Lung microvascular endothelial cell (primary cell): Measurements from ENCODE around the gene KLF9. TPM values are rescaled to one million over a fixed set of nuclear protein-coding genes. Genes with fewer than 3 reads are reported as not detected.
A peak's percentile ranks its signal among the peaks of the same experiment; 100 is the strongest.

Experiments used
- DNase-seq, 2 donors: peaks; one replicate each; pipeline versions ENCODE4 v3.0.0 to v3.0.0-alpha.2; 2010; ENCODE audit warnings: low read depth in 2 of 2
- total RNA-seq: library from RNA; depleted of rRNA; stranded (reverse); fragments of >200 nt; gene quantifications from 2 replicates; pipeline ENCODE4 v1.2.1, GENCODE V29; 2014

KLF9 gene
- total RNA-seq = 13.3 and 23.2 TPM in 2 replicates

DNA sequence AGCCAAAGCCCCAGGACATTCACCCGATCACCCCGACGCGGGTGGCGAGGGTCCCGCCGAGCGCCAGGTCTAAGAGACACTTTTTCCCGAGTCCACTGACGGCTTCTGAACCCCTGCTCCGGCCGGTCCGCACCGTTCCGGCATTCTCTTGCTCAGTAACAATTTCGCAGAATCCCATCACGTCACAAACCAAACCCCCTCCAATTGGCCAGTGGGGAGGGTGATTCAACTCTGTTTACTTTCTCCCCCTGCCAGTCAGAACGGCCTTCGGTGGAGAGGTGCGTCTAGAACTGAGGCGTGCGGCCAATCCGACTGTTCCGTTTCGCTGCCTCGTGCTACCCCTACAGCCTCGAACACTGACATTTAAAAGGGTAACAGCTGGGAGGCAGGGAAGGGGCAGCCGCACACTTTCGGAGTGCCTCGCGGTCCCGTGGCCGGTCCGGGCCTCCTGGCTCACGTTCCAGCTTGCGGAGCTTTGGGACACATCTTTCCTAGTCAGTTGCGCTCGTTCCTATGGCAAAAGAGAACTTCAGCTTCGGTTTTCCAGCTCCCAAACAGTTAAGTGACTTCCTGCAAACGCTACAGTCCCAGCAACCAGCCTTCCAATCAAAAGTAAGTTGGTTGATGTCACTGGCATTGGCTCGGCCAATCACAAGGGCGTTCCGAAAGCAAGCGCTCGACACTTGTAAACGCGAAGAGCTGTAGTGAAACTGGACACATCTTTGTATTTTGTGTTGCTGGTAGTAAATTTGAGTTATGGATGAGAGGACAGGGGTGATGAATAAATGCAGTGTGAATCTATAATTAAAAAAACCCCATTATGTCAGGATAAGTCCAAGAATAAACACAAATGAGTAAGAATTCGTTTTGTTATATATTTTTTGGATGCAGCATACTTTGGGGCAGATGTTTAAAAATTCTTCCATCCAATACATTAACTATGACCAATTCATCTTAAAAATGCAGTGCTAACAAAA lies at the start of gene KLF9:
TSS of gene KLF9 (minus strand) at position 859 of the 977 bp plus-strand sequence. CDS start 1,294 bp downstream, outside the sequence.
- DNase-seq = peak; percentile 99

GRCh38 chr9:70463877-70464276 lies 49.4 kb upstream of the KLF9 start:
- no peak for DNase-seq

DNA sequence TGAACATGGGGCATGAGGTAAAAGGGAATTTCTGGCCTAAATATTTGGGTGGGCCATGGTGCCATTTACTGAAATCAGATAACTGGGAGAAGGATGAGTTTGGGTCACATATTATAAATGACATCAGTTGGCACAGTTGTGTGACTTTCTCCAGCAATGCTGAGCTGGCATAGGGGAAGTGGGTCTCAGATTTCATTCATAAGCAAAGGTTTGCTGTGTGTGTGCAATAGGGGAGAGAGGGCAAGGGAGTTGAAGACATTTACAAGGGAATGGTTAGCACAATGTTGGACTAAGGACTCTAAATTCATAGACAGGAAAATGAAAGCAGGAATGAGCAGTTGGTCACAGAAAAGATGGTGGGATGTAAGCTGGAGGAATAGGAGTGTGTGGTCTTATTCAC lies 47.8 kb upstream of the KLF9 start:
- DNase-seq = no peak

DNA sequence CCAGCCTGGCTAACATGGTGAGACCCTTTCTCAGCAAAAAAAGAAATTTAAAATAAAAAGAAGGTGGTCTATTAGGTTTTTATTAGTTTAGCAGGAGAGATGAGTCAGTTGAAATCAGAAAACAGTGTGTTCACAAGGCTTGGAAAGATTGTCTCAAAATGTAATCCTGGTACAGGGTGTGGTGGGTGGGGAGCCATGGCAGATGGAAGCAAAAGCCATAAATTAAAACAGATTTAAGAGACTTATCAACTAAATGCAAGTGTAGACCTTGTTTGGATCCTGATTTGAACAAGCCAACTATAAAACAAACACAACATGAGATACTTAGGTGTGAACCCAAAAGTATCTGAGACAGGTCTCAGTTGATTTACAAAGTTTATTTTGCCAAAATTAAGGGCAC lies 42.8 kb upstream of the KLF9 start:
- no peak for DNase-seq

GRCh38 chr9:70455993-70456704 lies 41.7 kb upstream of the KLF9 start:
- DNase-seq = no peak

- DNase-seq = no peak
Observed at GRCh38 chr9:70452365-70452764, 37.9 kb upstream of the KLF9 start.

DNA sequence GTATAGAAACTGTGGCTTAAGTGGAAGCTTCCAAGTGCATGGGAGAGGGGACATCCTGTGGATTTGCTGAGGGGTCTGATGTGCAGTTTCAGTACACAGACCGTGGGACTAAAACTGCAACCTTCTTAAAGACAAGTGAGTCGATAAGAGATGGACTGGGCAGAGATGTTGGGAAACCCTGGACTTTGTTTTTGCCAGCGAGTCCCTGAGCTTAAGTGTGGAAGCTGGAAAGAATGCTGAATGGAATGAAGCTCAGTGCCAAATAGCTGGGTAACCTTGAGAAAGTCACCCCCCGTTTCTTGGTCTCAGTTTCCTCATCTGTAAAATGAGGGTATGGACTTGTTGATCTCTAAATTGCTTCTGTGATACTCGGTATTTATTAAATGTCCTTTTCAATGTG lies 37.3 kb upstream of the KLF9 start:
- DNase-seq = no peak

DNA sequence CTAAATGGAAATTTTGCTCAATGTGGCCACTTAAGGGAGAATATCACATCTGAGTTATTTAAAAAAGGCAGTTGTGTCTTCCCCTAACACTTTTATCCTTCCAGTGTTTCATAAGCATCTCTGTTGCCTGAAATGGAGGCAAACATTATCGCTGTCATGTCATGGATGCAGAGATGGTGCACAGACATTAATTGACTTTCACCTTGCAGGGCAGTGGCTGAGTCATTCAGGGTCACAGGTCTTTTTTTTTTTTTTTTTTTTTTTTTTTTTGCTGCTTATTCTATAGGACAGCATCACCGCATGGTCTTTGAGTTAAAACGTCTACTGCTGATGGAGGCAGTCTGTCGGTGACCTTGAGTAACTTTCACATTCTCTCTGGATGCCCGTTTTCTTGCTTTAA lies 36.3 kb upstream of the KLF9 start:
- no peak for DNase-seq

GRCh38 chr9:70449461-70449860 lies 35.0 kb upstream of the KLF9 start:
- no peak for DNase-seq

GRCh38 chr9:70448919-70449318 lies 34.5 kb upstream of the KLF9 start:
- DNase-seq = no peak

GRCh38 chr9:70444904-70445303 lies 30.4 kb upstream of the KLF9 start:
- no peak for DNase-seq

- DNase-seq = no peak
Observed at GRCh38 chr9:70442328-70442848, 27.9 kb upstream of the KLF9 start.

DNA sequence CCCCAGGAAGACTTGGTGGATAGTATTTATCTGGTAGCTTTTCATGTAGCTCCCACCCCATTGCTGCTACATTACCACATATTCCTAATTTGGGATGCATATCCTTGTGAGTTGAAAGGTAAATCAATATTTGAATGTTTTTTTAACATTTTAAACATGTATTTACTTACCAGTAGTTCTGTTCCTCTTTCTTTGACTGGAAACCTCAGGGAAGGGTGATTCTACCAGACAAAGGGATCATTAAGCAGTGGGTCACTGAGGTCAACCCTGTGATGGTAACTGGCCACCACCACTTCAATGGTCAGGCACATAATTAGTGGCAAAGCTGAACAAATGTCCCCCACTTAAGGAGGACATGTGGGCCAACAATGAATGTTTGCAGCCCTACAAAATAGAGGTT lies 27.2 kb upstream of the KLF9 start:
- no peak for DNase-seq

GRCh38 chr9:70439991-70440706 lies 25.7 kb upstream of the KLF9 start:
- DNase-seq = peak in 1 of 2 donors; percentile 54

DNA sequence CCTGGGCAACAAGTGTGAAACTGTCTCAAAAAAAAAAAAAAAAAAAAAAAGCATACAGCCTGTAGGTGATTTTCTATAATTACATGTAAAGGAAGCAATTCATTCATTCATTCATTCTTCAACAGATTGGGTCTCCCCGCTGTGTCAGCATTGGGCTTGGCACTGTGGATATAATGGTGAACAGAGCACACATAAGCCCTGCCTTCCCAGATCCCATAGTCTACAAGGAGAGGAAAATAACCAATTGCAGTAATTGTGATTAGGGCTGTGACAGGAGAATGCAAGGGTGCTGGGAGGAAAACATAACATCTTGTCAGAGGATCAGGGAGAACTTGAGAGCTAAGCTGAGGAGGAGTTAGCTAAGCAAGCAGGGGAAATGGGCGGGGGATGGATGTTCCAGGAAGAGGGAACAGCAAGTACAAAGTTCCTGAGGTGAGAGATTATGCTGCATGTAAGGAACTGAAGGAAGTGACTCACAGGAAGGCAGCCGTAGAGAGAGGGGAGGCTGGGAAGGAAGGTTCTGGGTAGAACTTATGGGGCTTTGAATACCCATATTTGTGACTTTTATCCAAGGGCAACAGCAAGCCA lies 24.0 kb upstream of the KLF9 start:
- peak; percentile 58 to 96 for DNase-seq

DNA sequence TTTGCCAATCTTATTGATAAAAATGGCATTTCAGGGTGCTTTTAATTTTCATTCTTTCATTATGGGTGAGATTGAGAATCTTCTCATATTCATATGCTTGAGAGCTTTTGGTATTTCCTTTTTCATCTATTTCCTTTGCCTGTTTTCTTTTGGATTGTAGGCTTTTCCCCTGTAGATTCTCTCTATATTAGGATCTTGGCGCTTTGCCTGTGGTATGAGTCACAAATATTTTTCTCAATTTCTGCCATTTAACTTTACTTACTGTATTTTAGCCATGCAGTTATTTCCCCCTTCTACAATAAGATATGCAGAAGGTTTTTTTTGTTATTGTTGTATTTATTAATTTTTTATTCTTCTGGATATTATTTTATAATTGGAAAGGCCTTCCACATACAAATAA lies 21.5 kb upstream of the KLF9 start:
- peak; percentile 81 to 82 for DNase-seq

GRCh38 chr9:70429899-70430298 lies 15.4 kb upstream of the KLF9 start:
- DNase-seq = no peak

GRCh38 chr9:70428781-70429180 lies 14.3 kb upstream of the KLF9 start:
- no peak for DNase-seq

DNA sequence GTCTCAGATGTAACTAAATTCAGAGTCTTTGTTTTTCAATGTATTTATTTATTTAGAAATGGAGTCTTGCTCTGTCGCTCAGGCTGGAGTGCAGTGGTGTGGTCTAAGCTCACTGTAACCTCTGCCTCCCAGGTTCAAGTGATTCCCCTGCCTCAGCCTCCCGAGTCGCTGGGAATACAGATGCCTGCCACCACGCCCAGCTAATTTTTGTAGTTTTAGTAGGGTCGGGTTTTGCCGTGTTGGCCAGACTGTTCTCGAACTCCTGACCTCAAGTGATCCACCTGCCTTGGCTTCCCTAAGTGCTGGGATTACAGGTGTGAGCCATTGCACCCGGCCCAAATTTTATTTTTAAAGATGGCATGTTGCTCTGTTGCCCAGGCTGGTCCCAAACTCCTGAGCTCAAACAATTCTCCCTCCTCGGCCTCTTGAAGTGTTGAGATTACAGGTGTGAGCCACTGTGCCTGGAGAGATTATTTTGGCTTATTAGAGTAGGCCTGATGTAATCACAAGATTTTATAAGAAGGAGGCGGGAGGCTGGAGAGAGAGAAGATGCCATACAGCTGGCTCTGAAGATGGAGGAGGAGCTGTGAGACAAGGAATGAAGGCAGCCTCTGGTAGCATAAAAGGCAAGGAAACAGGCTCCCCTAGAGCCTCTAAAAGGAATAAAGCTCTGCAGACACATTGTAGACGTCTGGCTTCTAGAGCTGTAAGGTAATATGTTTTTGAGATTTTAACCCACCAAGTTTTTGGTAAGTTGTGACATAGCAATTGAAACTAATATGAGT lies 12.9 kb upstream of the KLF9 start:
- no peak for DNase-seq

- no peak for DNase-seq
Observed at GRCh38 chr9:70425192-70425591, 10.7 kb upstream of the KLF9 start.
